IPS-15b (cell line): ENCODE results near the gene SEC63.
A peak's percentile ranks its signal among the peaks of the same experiment; 100 is the strongest.
"Not testable (repeated sequence)": the region's sequence is repeated elsewhere in the genome, so short reads cannot be mapped to it uniquely, and the experiment has no call there.

Experiments
- H3K27me3 ChIP-seq: one replicate; pipeline ENCODE4 v1.6.1; 2013; ENCODE audit warnings: low read length; ENCODE audit not compliant: control insufficient read depth, insufficient read depth
- H3K36me3 ChIP-seq: one replicate; pipeline ENCODE4 v1.6.1; 2013; ENCODE audit warnings: low read length; ENCODE audit not compliant: control insufficient read depth, insufficient read depth
- H3K4me1 ChIP-seq: one replicate; pipeline ENCODE4 v1.6.1; 2013; ENCODE audit warnings: mild to moderate bottlenecking, low read length; ENCODE audit not compliant: control insufficient read depth, insufficient read depth
- H3K4me3 ChIP-seq: one replicate; pipeline ENCODE4 v1.5.1; 2013; ENCODE audit warnings: low read depth, low read length
- H3K9ac ChIP-seq: one replicate; pipeline ENCODE4 v1.6.1; 2013; ENCODE audit warnings: low read depth, mild to moderate bottlenecking, low read length
- H3K9me3 ChIP-seq: one replicate; pipeline ENCODE4 v1.6.1; 2013; ENCODE audit warnings: mild to moderate bottlenecking, low read length; ENCODE audit not compliant: control insufficient read depth, insufficient read depth

SEC63 gene

DNA sequence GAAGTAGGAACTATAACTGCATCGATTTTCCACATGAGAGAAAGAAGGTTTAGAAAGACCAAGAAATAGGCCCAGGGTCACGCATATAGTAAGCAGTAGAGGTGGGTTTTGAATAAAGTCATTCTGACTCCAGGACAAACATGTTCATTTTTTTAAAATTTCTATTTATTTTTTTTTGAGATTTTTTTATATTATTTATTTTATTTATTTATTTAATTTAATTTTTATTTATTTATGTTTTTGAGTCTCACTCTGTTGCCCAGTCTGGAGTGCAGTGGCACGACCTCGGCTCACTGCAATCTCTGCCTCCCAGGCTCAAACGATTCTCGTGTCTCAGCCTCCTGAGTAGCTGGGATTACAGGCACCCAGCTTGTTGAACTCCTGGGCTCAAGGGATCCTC lies 13.2 kb upstream of the SEC63 start:
- no peaks in the 10 kb centered on the region for H3K9me3 ChIP-seq
- H3K9ac ChIP-seq: no peak overlapping the region
- H3K4me1 ChIP-seq: peaks cover 6% of the 10 kb centered on the region
- H3K4me3 ChIP-seq: no peak overlapping the region
- no peaks in the 10 kb centered on the region for H3K36me3 ChIP-seq
- no peaks in the 10 kb centered on the region for H3K27me3 ChIP-seq

GRCh38 chr6:107970255-107970654 lies 12.2 kb upstream of the SEC63 start:
- H3K4me1 ChIP-seq: peaks cover 6% of the 10 kb centered on the region
- H3K9me3 ChIP-seq: no peaks in the 10 kb centered on the region
- H3K4me3 ChIP-seq: no peak overlapping the region
- H3K27me3 ChIP-seq: no peaks in the 10 kb centered on the region
- H3K9ac ChIP-seq: no peak overlapping the region
- H3K36me3 ChIP-seq: no peaks in the 10 kb centered on the region

GRCh38 chr6:107968081-107968480 lies 10.1 kb upstream of the SEC63 start:
- no peak overlapping the region for H3K9ac ChIP-seq
- H3K4me3 ChIP-seq: no peak overlapping the region
- no peaks in the 10 kb centered on the region for H3K27me3 ChIP-seq
- peaks cover 6% of the 10 kb centered on the region for H3K4me1 ChIP-seq
- H3K36me3 ChIP-seq: no peaks in the 10 kb centered on the region
- H3K9me3 ChIP-seq: no peaks in the 10 kb centered on the region

GRCh38 chr6:107965746-107966145 lies 7.7 kb upstream of the SEC63 start:
- no peak overlapping the region for H3K9ac ChIP-seq
- H3K4me3 ChIP-seq: no peak overlapping the region
- H3K9me3 ChIP-seq: no peaks in the 10 kb centered on the region
- no peaks in the 10 kb centered on the region for H3K27me3 ChIP-seq
- H3K36me3 ChIP-seq: no peaks in the 10 kb centered on the region
- H3K4me1 ChIP-seq: peaks cover 3% of the 10 kb centered on the region

DNA sequence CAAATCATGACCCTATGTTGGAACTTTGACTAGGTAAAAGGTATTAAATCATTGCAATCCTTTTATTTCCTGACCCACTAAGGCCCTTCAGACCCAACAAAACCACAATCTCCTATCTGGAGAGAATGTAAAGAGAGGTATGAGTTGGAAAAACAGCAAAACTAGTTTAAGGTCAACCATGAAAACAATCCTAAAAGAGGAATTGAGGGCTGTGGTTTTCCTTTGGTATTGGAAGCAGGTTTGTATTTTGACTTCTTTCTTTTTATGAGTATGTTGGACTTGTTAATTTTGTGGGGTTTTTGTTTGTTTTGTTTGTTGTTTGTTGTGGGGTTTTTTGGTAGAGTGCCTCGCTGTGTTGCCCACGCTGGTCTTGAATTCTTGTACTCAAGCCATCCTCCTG lies 4.7 kb upstream of the SEC63 start:
- Histone ChIP-seq H3K27me3 (no peaks in the 10 kb centered on the region), H3K4me3 (no peak overlapping the region), H3K36me3 (no peaks in the 10 kb centered on the region), H3K9me3 (no peaks in the 10 kb centered on the region), H3K4me1 (no peaks in the 10 kb centered on the region), H3K9ac (no peak overlapping the region)

GRCh38 chr6:107959392-107959791 lies 1.4 kb upstream of the SEC63 start:
- Histone ChIP-seq H3K36me3 (no peaks in the 10 kb centered on the region), H3K9me3 (no peaks in the 10 kb centered on the region), H3K4me3 (no peak overlapping the region), H3K4me1 (no peaks in the 10 kb centered on the region), H3K27me3 (no peaks in the 10 kb centered on the region), H3K9ac (no peak overlapping the region)

DNA sequence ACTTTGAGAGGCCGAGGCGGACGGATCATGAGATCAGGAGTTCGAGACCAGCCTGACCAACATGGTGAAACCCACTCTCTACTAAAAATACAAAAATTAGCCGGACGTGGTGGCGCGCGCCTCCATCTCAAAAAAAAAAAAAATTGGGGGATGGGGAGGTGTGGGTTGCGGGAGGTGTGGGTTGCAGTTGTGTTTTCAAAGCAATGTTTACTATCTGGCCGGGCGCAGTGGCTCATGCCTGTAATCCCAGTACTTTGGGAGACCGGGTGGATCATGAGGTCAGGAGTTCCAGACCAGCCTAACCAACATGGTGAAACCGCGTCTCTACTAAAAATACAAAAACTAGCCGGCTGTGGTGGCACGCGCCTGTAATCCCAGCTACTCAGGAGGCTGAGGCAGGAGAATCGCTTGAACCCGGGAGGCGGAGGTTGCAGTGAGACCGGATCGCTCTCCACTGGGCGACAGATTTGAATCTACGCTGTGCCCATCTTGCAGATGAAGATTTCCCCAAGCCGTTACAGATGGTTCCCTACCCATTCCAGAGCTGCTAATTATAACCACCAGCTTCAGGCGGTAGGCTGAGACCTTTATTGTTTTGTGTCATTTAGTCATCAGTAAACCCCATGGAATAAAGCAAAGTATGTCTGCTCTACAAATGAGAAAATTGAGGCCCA lies 818 bp upstream of the SEC63 start:
- peak overlapping the region; percentile 61 for H3K4me3 ChIP-seq
- not testable (repeated sequence) for H3K36me3 ChIP-seq, H3K4me1 ChIP-seq, H3K9me3 ChIP-seq, H3K27me3 ChIP-seq, H3K9ac ChIP-seq

DNA sequence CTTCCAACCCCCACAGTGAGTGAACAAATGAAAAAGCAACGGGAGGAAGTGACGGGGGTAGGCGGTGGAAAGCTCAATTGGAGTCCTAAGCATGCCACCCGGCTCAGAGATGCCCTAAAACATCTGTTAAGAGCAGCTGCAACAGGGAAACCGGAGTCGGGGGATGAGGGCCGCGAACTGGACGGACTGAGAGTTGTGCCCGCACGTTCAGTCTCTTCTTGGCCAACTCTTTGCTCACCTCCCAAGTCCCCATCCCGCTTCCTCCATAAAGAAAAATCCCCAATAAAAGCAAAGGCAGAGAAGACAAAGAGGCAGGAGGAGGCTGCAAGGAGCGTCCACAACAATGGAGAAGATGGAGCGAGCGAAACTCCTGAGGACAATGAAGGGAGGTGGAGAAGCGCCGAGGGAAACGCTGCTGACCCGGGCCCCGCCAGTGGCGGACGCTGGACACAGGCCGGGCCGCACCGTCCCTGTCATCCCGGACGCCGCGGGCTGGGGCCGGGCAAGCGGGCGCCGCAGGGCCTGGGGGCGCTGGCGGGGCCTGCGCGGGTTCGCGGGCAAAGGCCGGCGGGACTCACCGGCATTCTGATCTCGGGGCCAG lies 600 bp downstream of the SEC63 start:
- Histone ChIP-seq H3K4me1 (no peaks in the 10 kb centered on the region), H3K9ac (peak overlapping the region; percentile 78), H3K27me3 (no peaks in the 10 kb centered on the region), H3K4me3 (peak overlapping the region; percentile 99), H3K9me3 (no peaks in the 10 kb centered on the region), H3K36me3 (no peaks in the 10 kb centered on the region)

- H3K4me1 ChIP-seq: no peaks in the 10 kb centered on the region
- H3K9ac ChIP-seq: peak overlapping the region; percentile 78
- no peaks in the 10 kb centered on the region for H3K27me3 ChIP-seq
- no peaks in the 10 kb centered on the region for H3K9me3 ChIP-seq
- H3K36me3 ChIP-seq: no peaks in the 10 kb centered on the region
- peak overlapping the region; percentile 99 for H3K4me3 ChIP-seq
Measured at GRCh38 chr6:107956586-107957307, 1.3 kb downstream of the SEC63 start.

- Histone ChIP-seq H3K9ac (peak overlapping the region; percentile 38), H3K4me1 (peaks cover 1% of the 10 kb centered on the region)
Measured at GRCh38 chr6:107956181-107956580, 1.8 kb downstream of the SEC63 start.

GRCh38 chr6:107953858-107954414 lies 4.1 kb downstream of the SEC63 start:
- H3K27me3 ChIP-seq, H3K9ac ChIP-seq, H3K4me3 ChIP-seq, H3K4me1 ChIP-seq, H3K36me3 ChIP-seq, H3K9me3 ChIP-seq: not testable (repeated sequence)

More at GRCh38 chr6:107956181-107956580, 1.8 kb downstream of the SEC63 start:
- H3K36me3 ChIP-seq: no peaks in the 10 kb centered on the region
- no peaks in the 10 kb centered on the region for H3K27me3 ChIP-seq
- H3K9me3 ChIP-seq: no peaks in the 10 kb centered on the region
- peak overlapping the region; percentile 99 for H3K4me3 ChIP-seq
